CD14-positive monocyte (primary cell): ENCODE measurements around the gene GALNT10. TPM values are rescaled to one million over a fixed set of nuclear protein-coding genes. Genes with fewer than 3 reads are reported as not detected.

ENCODE experiments used
- DNase-seq, 3 donors: peaks; one replicate each; pipeline ENCODE4 v3.0.0-alpha.2; 2011 to 2022
- H2AFZ ChIP-seq: 2 replicates; pipeline ENCODE4 v1.6.0; 2012; ENCODE audit warnings: mild to moderate bottlenecking, low read depth, low read length, inconsistent platforms; ENCODE audit not compliant: insufficient read depth, poor library complexity, severe bottlenecking
- H3K27ac ChIP-seq, 2 donors: 1 replicate in 1 of 2; 2 replicates in 1 of 2; pipeline ENCODE4 v1.5.1; 2012 to 2013; ENCODE audit warnings: low read length in 2 of 2, control low read depth in 1 of 2, inconsistent platforms in 1 of 2, low read depth in 1 of 2, mild to moderate bottlenecking in 1 of 2
- H3K27me3 ChIP-seq, 2 donors: one replicate each; pipeline versions ENCODE4 v1.6.0 to v1.6.1; 2011 to 2013; ENCODE audit warnings: low read length in 2 of 2; ENCODE audit not compliant: control insufficient read depth in 2 of 2, insufficient read depth in 2 of 2
- H3K36me3 ChIP-seq, 2 donors: replicated peaks in 1 of 2; 1 replicate in 1 of 2; 2 replicates in 1 of 2; pipeline versions ENCODE4 v1.5.1 to v1.6.1; 2012 to 2013; ENCODE audit warnings: low read length in 2 of 2, control low read depth in 1 of 2, inconsistent platforms in 1 of 2, mild to moderate bottlenecking in 1 of 2; ENCODE audit not compliant: insufficient read depth in 2 of 2, control insufficient read depth in 1 of 2
- H3K4me1 ChIP-seq, 2 donors: 1 replicate in 1 of 2; 2 replicates in 1 of 2; pipeline versions ENCODE4 v1.5.1 to v1.6.1; 2012 to 2013; ENCODE audit warnings: low read length in 2 of 2, control low read depth in 1 of 2, inconsistent platforms in 1 of 2, mild to moderate bottlenecking in 1 of 2, moderate library complexity in 1 of 2; ENCODE audit not compliant: insufficient read depth in 2 of 2, control insufficient read depth in 1 of 2
- H3K4me2 ChIP-seq: replicated peaks from 2 replicates; pipeline ENCODE3; 2012; ENCODE audit warnings: low read length, moderate library complexity, mild to moderate bottlenecking; ENCODE audit not compliant: poor library complexity, severe bottlenecking; ENCODE audit errors: extremely low read depth
- H3K4me3 ChIP-seq, 3 experiments: fragments of 200-600 bp in 1 of 3; sonication (generic) in 1 of 3; replicated peaks in 1 of 3; 1 replicate in 2 of 3; 2 replicates in 1 of 3; pipeline ENCODE4 v1.5.1; 2011 to 2013; ENCODE audit warnings: low read length in 3 of 3, mild to moderate bottlenecking in 3 of 3, control low read depth in 2 of 3, low read depth in 2 of 3, inconsistent platforms in 1 of 3, moderate library complexity in 1 of 3
- H3K79me2 ChIP-seq: 2 replicates; pipeline ENCODE4 v1.6.0; 2012; ENCODE audit warnings: mild to moderate bottlenecking, control low read depth, inconsistent platforms, low read length, moderate library complexity; ENCODE audit not compliant: insufficient read depth
- H3K9ac ChIP-seq: 2 replicates; pipeline ENCODE4 v1.6.0; 2017; ENCODE audit warnings: low read length, mild to moderate bottlenecking; ENCODE audit not compliant: insufficient read depth, poor library complexity, severe bottlenecking
- H3K9me3 ChIP-seq, 2 donors: replicated peaks in 1 of 2; 1 replicate in 1 of 2; 2 replicates in 1 of 2; pipeline versions ENCODE4 v1.5.1 to v1.6.1; 2012 to 2013; ENCODE audit warnings: low read length in 2 of 2, control low read depth in 1 of 2; ENCODE audit not compliant: control insufficient read depth in 1 of 2, insufficient read depth in 1 of 2
- H4K20me1 ChIP-seq: 2 replicates; pipeline ENCODE4 v1.6.0; 2012; ENCODE audit warnings: mild to moderate bottlenecking, low read length, control low read depth, moderate library complexity; ENCODE audit not compliant: insufficient read depth
- H3K27ac Mint-ChIP-seq, 7 donors: one replicate each; pipeline ENCODE4 v1.8.0; 2020; ENCODE audit warnings: mild to moderate bottlenecking in 7 of 7, mixed read lengths in 7 of 7, moderate library complexity in 6 of 7, inconsistent platforms in 2 of 7
- H3K27me3 Mint-ChIP-seq, 3 donors: one replicate each; pipeline ENCODE4 v1.8.0; 2021 to 2022; ENCODE audit warnings: low read depth in 3 of 3, mild to moderate bottlenecking in 3 of 3, mixed read lengths in 3 of 3, moderate library complexity in 3 of 3, inconsistent platforms in 1 of 3
- H3K36me3 Mint-ChIP-seq, 2 donors: one replicate each; pipeline ENCODE4 v1.8.0; 2020; ENCODE audit warnings: mixed read lengths in 2 of 2, inconsistent platforms in 1 of 2, mild to moderate bottlenecking in 1 of 2
- H3K4me1 Mint-ChIP-seq: one replicate; pipeline ENCODE4 v1.8.0; 2020; ENCODE audit warnings: mild to moderate bottlenecking, mixed read lengths
- H3K4me3 Mint-ChIP-seq, 2 donors: one replicate each; pipeline ENCODE4 v1.8.0; 2020; ENCODE audit warnings: mild to moderate bottlenecking in 2 of 2, mixed read lengths in 2 of 2, moderate library complexity in 1 of 2
- H3K9me3 Mint-ChIP-seq, 7 donors: one replicate each; pipeline ENCODE4 v1.8.0; 2020 to 2022; ENCODE audit warnings: mixed read lengths in 7 of 7, mild to moderate bottlenecking in 6 of 7, moderate library complexity in 6 of 7, inconsistent platforms in 2 of 7
- WGBS: methylation state at CpG from one replicate; pipeline ENCODE4 v1.1.5; 2013; ENCODE audit warnings: missing lambda C conversion rate; ENCODE audit not compliant: insufficient coverage; 5-methylcytosine and 5-hydroxymethylcytosine counted together
- intact Hi-C, 2 donors: fragments of 100-400 bp; cut with micrococcal nuclease; formaldehyde crosslinking; loops; one replicate each; pipeline versions ENCODE4 v1.15.0 to v1.15.1; 2023
- polyA plus RNA-seq, 3 donors: library from polyadenylated mRNA; depleted of rRNA in 1 of 3; unstranded in 2 of 3; stranded (reverse) in 1 of 3; fragments of 300-500 nt in 2 of 3; fragments of >200 nt in 1 of 3; fragmentation: Illumina TruSeq in 2 of 3; gene quantifications; 1 replicate in 2 of 3; 2 replicates in 1 of 3; pipeline ENCODE4 v1.2.3, GENCODE V29; 2012 to 2021
- TF ChIP-seq, protein P1 (sequence below): fragments of 200-600 bp; IDR thresholded peaks from one replicate; pipeline ENCODE4 v1.8.0; 2022; ENCODE audit warnings: antibody characterized with exemption, mild to moderate bottlenecking

Gene GALNT10
- polyA plus RNA-seq, 3 donors = 6.2 to 11.6 (median 7.3) TPM

DNA sequence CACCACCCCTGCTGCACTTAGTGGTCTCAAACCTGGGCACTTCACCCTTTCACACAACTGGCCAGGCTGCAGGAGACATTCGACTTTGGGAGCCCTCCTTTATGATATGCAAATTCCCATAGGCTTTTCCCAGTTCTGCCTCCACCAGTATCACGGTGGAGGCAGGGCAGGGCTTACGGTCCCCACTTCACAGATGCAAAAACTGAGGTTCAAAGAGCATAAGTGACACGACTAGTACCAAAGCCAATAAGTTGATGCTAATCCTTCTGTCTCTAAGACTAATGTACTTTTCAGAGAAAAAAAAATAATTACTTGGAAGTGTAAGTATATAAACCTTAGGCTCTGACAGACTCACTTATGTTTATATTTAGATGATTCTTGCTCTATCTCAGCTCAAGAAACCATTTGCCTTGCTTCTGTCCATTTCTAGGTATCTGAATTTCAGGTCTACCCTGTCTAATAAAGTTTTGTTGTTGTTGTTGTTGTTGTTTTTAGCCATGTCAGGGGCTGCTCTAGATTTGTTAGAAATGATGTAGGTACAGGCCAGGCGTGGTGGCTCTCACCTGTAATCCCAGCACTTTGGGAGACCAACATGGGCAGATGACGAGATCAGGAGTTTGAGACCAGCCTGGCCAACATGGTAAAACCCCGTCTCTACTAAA, 10.7 kb downstream of the GALNT10 start:
- peaks cover 39 to 44% of the 10 kb centered on the region in 2 donors for H3K36me3 Mint-ChIP-seq
- H3K79me2 ChIP-seq = no peaks in the 10 kb centered on the region
- H3K9me3 Mint-ChIP-seq = no peaks in the 10 kb centered on the region

DNA sequence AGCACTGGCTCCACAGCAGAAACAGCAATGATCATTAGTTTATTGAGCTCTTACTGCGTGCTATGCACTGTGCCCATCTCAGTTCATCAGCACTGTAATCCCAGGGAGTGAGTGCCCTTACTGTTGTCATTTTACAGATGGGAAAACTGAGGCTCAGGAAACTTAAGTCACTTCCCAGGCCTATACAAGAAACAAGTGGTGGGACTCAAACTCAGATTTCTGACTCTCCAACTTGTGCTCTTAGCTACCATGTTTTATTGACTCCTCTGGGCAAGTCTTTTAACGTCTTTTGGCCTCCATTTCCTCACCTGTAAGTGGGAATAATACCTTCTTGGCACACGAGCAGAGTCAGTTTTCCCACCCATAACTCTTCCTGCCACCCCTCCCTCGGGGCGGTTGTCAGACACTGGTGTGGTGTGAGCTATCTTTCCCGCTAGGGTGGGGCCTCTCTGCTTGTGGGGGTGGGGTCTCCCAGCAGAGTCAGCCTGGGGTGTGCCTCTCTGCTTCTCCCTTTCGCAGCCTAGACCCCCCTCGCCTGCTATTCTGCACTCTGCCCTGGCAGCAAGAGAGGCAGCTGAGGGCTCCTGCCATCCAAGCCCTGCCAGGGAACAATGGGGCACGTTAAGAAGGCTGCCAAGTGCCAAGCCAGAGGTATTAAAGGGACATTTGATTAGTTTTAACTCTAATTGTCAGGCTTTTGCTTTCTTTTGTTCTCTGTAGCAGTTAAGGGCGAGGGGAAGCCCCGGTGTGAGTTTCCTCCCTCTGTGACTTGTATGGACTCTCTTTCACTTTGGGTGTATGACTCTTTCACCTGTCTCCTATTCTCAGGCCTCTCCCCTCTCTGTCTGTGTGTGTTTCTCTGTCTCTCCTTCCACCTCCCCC, 12.1 kb downstream of the GALNT10 start:
- Mint-ChIP-seq H3K27ac (peak overlapping the region in 3 of 7 donors; percentile 14 to 27 (median 26)), H3K27me3 (peaks cover 0 to 4% (median 0%) of the 10 kb centered on the region in 3 donors), H3K4me1 (peaks cover 33% of the 10 kb centered on the region), H3K9me3 (no peaks in the 10 kb centered on the region), H3K36me3 (peaks cover 44 to 47% of the 10 kb centered on the region in 2 donors), H3K4me3 (no peak overlapping the region)
- H3K4me3 ChIP-seq = no peak overlapping the region
- peaks cover 51% of the 10 kb centered on the region for H4K20me1 ChIP-seq
- H3K27me3 ChIP-seq = no peaks in the 10 kb centered on the region
- no peaks in the 10 kb centered on the region for H3K79me2 ChIP-seq
- 53% methylated on average over 4 of the region's 11 CpGs for WGBS
- intact Hi-C loops = no loop called here
- no peak overlapping the region for H3K27ac ChIP-seq
- TF ChIP-seq, protein P1, sequence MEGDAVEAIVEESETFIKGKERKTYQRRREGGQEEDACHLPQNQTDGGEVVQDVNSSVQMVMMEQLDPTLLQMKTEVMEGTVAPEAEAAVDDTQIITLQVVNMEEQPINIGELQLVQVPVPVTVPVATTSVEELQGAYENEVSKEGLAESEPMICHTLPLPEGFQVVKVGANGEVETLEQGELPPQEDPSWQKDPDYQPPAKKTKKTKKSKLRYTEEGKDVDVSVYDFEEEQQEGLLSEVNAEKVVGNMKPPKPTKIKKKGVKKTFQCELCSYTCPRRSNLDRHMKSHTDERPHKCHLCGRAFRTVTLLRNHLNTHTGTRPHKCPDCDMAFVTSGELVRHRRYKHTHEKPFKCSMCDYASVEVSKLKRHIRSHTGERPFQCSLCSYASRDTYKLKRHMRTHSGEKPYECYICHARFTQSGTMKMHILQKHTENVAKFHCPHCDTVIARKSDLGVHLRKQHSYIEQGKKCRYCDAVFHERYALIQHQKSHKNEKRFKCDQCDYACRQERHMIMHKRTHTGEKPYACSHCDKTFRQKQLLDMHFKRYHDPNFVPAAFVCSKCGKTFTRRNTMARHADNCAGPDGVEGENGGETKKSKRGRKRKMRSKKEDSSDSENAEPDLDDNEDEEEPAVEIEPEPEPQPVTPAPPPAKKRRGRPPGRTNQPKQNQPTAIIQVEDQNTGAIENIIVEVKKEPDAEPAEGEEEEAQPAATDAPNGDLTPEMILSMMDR = no peak
- no peak overlapping the region for H3K9ac ChIP-seq
- no peak overlapping the region for H2AFZ ChIP-seq
- DNase-seq = no peak
- H3K4me2 ChIP-seq = no peak overlapping the region
- H3K36me3 ChIP-seq = peaks cover 3 to 18% of the 10 kb centered on the region in 2 donors
- H3K4me1 ChIP-seq = peaks cover 14 to 16% of the 10 kb centered on the region in 2 donors
- no peaks in the 10 kb centered on the region for H3K9me3 ChIP-seq

More for the DNA sequence above, 10.7 kb downstream of the GALNT10 start:
- Histone ChIP-seq H3K9ac (no peak overlapping the region), H3K27me3 (no peaks in the 10 kb centered on the region), H3K9me3 (no peaks in the 10 kb centered on the region), H3K4me2 (no peak overlapping the region), H3K36me3 (peaks cover 3 to 19% of the 10 kb centered on the region in 2 donors), H3K4me3 (no peak overlapping the region), H4K20me1 (peaks cover 48% of the 10 kb centered on the region), H3K27ac (no peak overlapping the region), H3K4me1 (peaks cover 10 to 19% of the 10 kb centered on the region in 2 donors), H2AFZ (no peak overlapping the region)
- Mint-ChIP-seq H3K4me3 (no peak overlapping the region), H3K27ac (peak overlapping the region in 1 of 7 donors; percentile 6), H3K27me3 (peaks cover 0 to 4% (median 0%) of the 10 kb centered on the region in 3 donors), H3K4me1 (peaks cover 42% of the 10 kb centered on the region)
- DNase-seq = no peak
- TF ChIP-seq, protein P1 = no peak
- 98% methylated on average over 5 of the region's 7 CpGs for WGBS
- intact Hi-C loops = no loop called here
